ENCODE measurements around the gene ZNF836.

Gene ZNF836

GRCh38 chr19:52197964-52198363 is 26.5 kb upstream of the ZNF836 start:
- no peak for DNase-seq (ENCODE audit: low read depth in 2 of 2)
- no peak overlapping the region for H3K4me3 ChIP-seq (replicated peaks in 1 of 2; ENCODE audit: low read depth in 2 of 2, low read length in 2 of 2)
- TF ChIP-seq CTCF (IDR thresholded peaks at IDR 0.05; ENCODE audit: low read depth, low read length) = no peak

GRCh38 chr19:52196256-52196967 is 25.0 kb upstream of the ZNF836 start:
- no peak for DNase-seq (ENCODE audit: low read depth in 2 of 2)
- no peak overlapping the region for H3K4me3 ChIP-seq (replicated peaks in 1 of 2; ENCODE audit: low read depth in 2 of 2, low read length in 2 of 2)
- TF ChIP-seq CTCF (IDR thresholded peaks at IDR 0.05; ENCODE audit: low read depth, low read length) = no peak

GRCh38 chr19:52191951-52192350 is 20.5 kb upstream of the ZNF836 start:
- peak; percentile 18 to 22 for DNase-seq (ENCODE audit: low read depth in 2 of 2)
- H3K4me3 ChIP-seq (replicated peaks in 1 of 2; ENCODE audit: low read depth in 2 of 2, low read length in 2 of 2) = no peak overlapping the region
- no peak for TF ChIP-seq CTCF (IDR thresholded peaks at IDR 0.05; ENCODE audit: low read depth, low read length)

GRCh38 chr19:52191389-52191788 is 20.0 kb upstream of the ZNF836 start:
- no peak for DNase-seq (ENCODE audit: low read depth in 2 of 2)
- H3K4me3 ChIP-seq (replicated peaks in 1 of 2; ENCODE audit: low read depth in 2 of 2, low read length in 2 of 2) = peak overlapping the region; percentile 84 to 94
- TF ChIP-seq CTCF (IDR thresholded peaks at IDR 0.05; ENCODE audit: low read depth, low read length) = no peak

- peak overlapping the region; percentile 84 to 94 for H3K4me3 ChIP-seq (replicated peaks in 1 of 2; ENCODE audit: low read depth in 2 of 2, low read length in 2 of 2)
- no peak for TF ChIP-seq CTCF (IDR thresholded peaks at IDR 0.05; ENCODE audit: low read depth, low read length)
- peak; percentile 55 to 63 for DNase-seq (ENCODE audit: low read depth in 2 of 2)
Measured at GRCh38 chr19:52190487-52191293, 19.3 kb upstream of the ZNF836 start.

- peak; percentile 100 for DNase-seq (ENCODE audit: low read depth in 2 of 2)
- TF ChIP-seq CTCF (IDR thresholded peaks at IDR 0.05; ENCODE audit: low read depth, low read length) = no peak
- H3K4me3 ChIP-seq (replicated peaks in 1 of 2; ENCODE audit: low read depth in 2 of 2, low read length in 2 of 2) = peak within 1 kb of the TSS; percentile 84 to 94
Measured at GRCh38 chr19:52189735-52190486, 18.5 kb upstream of the ZNF836 start, which contains the start of gene PPP2R1A. TSS of gene PPP2R1A (plus strand) at chr19:52190052. CDS start at chr19:52190097, 45 bp downstream.
